Lung (tissue), 12 donors: ENCODE results near the gene PDE8B. TPM values are rescaled to one million over a fixed set of nuclear protein-coding genes. Genes with fewer than 3 reads are reported as not detected.

Experiments
- ATAC-seq: fragments of 200-7000 bp; cut with Tn5 transposase; one replicate; pipeline ENCODE4 v1.9.1; 2020; ENCODE audit warnings: moderate number of reproducible peaks; ENCODE audit not compliant: insufficient read depth, low FRiP score
- DNase-seq, 3 donors: peaks; one replicate each; pipeline ENCODE4 v3.0.0-alpha.2; 2013 to 2017
- H3K27ac ChIP-seq, 2 donors: one replicate each; pipeline ENCODE4 v1.5.1; 2013; ENCODE audit warnings: mild to moderate bottlenecking in 2 of 2, moderate library complexity in 2 of 2, control low read depth in 1 of 2, inconsistent platforms in 1 of 2, low read depth in 1 of 2, low read length in 1 of 2
- H3K27me3 ChIP-seq, 3 donors: one replicate each; pipeline ENCODE4 v1.5.1; 2013; ENCODE audit warnings: low read length in 2 of 3; ENCODE audit not compliant: control insufficient read depth in 3 of 3, insufficient read depth in 3 of 3
- H3K36me3 ChIP-seq, 4 donors: one replicate each; pipeline ENCODE4 v1.5.1; 2013; ENCODE audit warnings: low read length in 4 of 4, mild to moderate bottlenecking in 1 of 4, moderate library complexity in 1 of 4; ENCODE audit not compliant: control insufficient read depth in 4 of 4, insufficient read depth in 4 of 4
- H3K4me1 ChIP-seq, 5 donors: one replicate each; pipeline ENCODE4 v1.5.1; 2013; ENCODE audit warnings: low read length in 5 of 5, mild to moderate bottlenecking in 2 of 5, moderate library complexity in 1 of 5; ENCODE audit not compliant: control insufficient read depth in 5 of 5, insufficient read depth in 5 of 5
- H3K4me3 ChIP-seq: one replicate; pipeline ENCODE4 v1.5.1; 2013; ENCODE audit warnings: mild to moderate bottlenecking, control low read depth, moderate library complexity
- H3K9ac ChIP-seq, 2 donors: one replicate each; pipeline ENCODE4 v1.5.1; 2013; ENCODE audit warnings: low read length in 2 of 2, control low read depth in 1 of 2; ENCODE audit not compliant: insufficient read depth in 1 of 2
- H3K9me3 ChIP-seq, 4 donors: one replicate each; pipeline ENCODE4 v1.5.1; 2013; ENCODE audit warnings: low read length in 3 of 4, mild to moderate bottlenecking in 1 of 4, moderate library complexity in 1 of 4; ENCODE audit not compliant: control insufficient read depth in 4 of 4, insufficient read depth in 3 of 4
- CTCF ChIP-seq: IDR thresholded peaks from 2 replicates; pipeline ENCODE4 v1.5.1; 2012; ENCODE audit warnings: mild to moderate bottlenecking; ENCODE audit errors: control extremely low read depth, extremely low read depth
- WGBS, 2 donors: extraction: QIAGEN DNeasy Blood & Tissue Kit; methylation state at CpG; one replicate each; pipeline ENCODE4 v1.1.7; 2013; 5-methylcytosine and 5-hydroxymethylcytosine counted together
- polyA plus RNA-seq, 2 donors: library from polyadenylated mRNA; stranded (reverse); fragments of 200-250 nt; gene quantifications; one replicate each; pipeline ENCODE4 v1.2.1, GENCODE V29; 2013
- total RNA-seq, 2 donors: library from RNA; depleted of rRNA in 1 of 2; stranded (reverse); fragments of >200 nt in 1 of 2; gene quantifications; one replicate each; pipeline ENCODE4 v1.2.1, GENCODE V29; 2014 to 2021
- donor health status: control.
- donor health status: control.
- donor health status: Bipolar disorder and iron deficiency.
- donor health status: healthy.
- donor health status: DM: yes; HTN: yes; CAD: no.

The PDE8B gene
- total and polyA plus RNA-seq, 4 donors = 1.6 to 10.6 (median 2.1) TPM

DNA sequence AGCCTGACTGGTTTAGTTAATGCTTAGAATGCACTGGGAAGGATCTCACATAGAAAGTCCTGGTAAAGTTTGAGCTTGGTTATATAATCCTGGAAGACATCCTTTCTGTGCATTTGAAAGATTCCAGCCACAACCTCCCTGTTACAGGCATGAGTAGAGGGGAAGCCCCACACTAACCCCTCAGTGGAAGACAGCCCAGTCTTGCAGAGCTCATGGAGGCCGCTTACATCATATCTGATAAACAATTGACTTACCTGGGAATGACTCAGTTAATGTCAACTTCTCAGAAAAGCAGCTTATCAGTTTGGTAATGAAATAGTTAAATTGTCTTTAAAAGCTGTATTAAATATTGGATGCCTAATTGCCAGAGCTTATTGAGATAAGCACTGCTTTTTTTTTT, 28.1 kb upstream of the PDE8B start:
- no peak for ATAC-seq
- Histone ChIP-seq H3K9me3 (peaks cover 0 to 4% (median 2%) of the 10 kb centered on the region in 4 donors), H3K9ac (no peak overlapping the region), H3K36me3 (no peaks in the 10 kb centered on the region), H3K27ac (no peak overlapping the region), H3K27me3 (peaks cover 0 to 23% (median 5%) of the 10 kb centered on the region in 3 donors), H3K4me3 (no peak overlapping the region), H3K4me1 (peaks cover 0 to 13% (median 0%) of the 10 kb centered on the region in 5 donors)
- no peak for TF ChIP-seq CTCF
- 97 to 100% methylated on average over 1 of the region's 1 CpG for WGBS, 2 donors
- DNase-seq = no peak

GRCh38 chr5:77186652-77187370, 23.7 kb upstream of the PDE8B start:
- Histone ChIP-seq H3K27me3 (peaks cover 0 to 7% (median 2%) of the 10 kb centered on the region in 3 donors), H3K4me3 (no peak overlapping the region), H3K9ac (no peak overlapping the region), H3K9me3 (peaks cover 0 to 3% (median 0%) of the 10 kb centered on the region in 4 donors), H3K4me1 (no peaks in the 10 kb centered on the region), H3K27ac (no peak overlapping the region), H3K36me3 (no peaks in the 10 kb centered on the region)
- no peak for ATAC-seq
- WGBS, 2 donors = 88 to 91% methylated on average over 2 of the region's 2 CpGs
- DNase-seq = no peak
- TF ChIP-seq CTCF = no peak

DNA sequence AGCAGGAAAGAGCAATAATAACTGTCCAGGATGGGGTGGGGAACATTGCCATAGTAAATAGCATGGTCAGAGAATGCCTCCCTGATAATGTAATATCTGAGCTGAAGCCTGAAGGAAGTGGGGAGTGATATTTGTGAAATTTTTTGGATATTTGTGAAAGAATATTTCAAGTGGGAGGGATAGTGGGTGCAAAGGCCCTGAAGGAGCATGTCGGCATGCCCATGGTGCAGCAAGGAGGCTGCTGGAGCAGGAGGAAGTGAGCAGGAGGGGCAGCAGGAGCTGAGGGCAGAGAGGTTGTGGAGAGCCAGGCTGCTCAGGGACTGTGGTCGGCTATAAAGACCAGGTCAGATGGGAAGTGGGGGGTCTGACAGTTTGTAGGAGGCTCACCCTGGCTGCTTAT, 21.1 kb upstream of the PDE8B start:
- no peak overlapping the region for H3K4me3 ChIP-seq
- peaks cover 0 to 2% (median 0%) of the 10 kb centered on the region in 3 donors for H3K27me3 ChIP-seq
- TF ChIP-seq CTCF = no peak
- no peak for DNase-seq
- no peak overlapping the region for H3K9ac ChIP-seq
- H3K9me3 ChIP-seq = peaks cover 0 to 3% (median 0%) of the 10 kb centered on the region in 4 donors
- H3K27ac ChIP-seq = no peak overlapping the region
- H3K4me1 ChIP-seq = no peaks in the 10 kb centered on the region
- WGBS, 2 donors = 80 to 85% methylated on average over 2 of the region's 2 CpGs
- no peak for ATAC-seq
- no peaks in the 10 kb centered on the region for H3K36me3 ChIP-seq
